NCI-H510A (cell line): ENCODE results near the gene SERF2.
"Not testable (repeated sequence)": the region's sequence is repeated elsewhere in the genome, so short reads cannot be mapped to it uniquely, and the experiment has no call there.

Source experiments
- DNase-seq: peaks from one replicate; lab custom pipeline; 2025; lab: John Stamatoyannopoulos, UW

SERF2 gene

GRCh38 chr15:43829951-43830540 lies 37.9 kb downstream of the SERF2 start:
- DNase-seq = not testable (repeated sequence)

GRCh38 chr15:43830691-43831275 lies 38.7 kb downstream of the SERF2 start:
- DNase-seq = not testable (repeated sequence)

DNA sequence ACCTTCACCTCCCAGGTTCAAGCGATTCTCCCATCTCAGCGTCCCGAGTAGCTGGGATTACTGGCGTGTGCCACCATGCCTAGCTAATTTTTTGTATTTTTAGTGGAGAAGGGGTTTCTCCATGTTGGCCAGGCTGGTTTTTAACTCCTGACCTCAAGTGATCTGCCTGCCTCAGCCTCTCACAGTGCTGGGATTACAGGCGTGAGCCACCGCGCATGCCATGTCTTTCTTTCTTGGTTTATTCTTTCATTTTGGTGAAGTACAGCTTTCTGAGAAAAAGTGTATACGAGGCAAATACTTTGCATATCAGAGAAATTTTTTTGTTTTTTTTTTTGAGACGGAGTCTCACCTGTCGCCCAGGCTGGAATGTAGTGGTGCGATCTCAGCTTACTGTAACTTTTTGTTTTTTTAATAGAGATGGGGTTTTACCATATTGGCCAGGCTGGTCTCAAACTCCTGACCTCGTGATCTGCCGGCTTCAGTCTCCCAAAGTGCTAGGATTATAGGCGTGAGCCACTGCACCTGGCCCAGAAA lies 39.5 kb downstream of the SERF2 start:
- DNase-seq = not testable (repeated sequence)

DNA sequence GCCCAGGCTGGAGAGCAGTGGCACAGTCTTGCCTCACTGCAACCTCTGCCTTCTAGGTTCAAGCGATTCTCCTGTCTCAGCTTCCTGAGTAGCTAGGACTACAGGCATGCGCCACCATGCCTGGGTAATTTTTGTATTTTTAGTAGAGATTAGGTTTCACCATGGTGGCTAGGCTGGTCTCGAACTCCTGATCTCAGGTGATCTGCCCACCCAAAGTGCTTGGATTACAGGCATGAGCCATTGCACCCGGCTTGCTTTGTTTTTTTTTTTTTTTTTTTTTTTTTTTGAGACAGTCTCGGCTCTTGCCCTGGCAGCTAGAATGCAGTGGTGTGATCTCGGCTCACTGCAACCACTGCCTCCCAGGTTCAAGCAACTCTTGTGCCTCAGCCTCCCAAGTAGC lies 40.4 kb downstream of the SERF2 start:
- DNase-seq = not testable (repeated sequence)

DNA sequence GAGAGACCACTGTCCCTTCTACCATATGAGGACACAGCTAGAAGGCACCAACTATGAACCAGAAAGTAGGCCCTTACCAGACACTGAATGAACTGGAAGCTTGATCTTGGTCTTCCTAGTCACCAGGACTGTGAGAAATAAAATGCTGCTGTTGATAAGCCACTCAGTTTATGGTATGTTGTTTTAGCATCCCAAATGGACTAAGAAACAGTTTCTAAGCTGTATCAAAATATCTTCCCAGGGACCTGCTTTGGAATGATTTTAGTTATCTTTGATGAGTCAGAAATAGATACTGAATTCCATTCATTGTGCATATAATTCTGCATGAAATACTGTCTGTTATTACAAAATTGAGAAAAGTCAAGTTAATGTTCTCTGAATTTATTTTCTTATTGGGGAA lies 53.3 kb downstream of the SERF2 start:
- no peak for DNase-seq
